Type B pancreatic cell (in vitro differentiated cells): ENCODE measurements around the gene MID1IP1. TPM values are rescaled to one million over a fixed set of nuclear protein-coding genes. Genes with fewer than 3 reads are reported as not detected.

ENCODE experiments used
- DNase-seq: peaks from one replicate; pipeline ENCODE4 v3.0.0; 2021; ENCODE audit warnings: mixed read lengths; ENCODE audit not compliant: unreplicated experiment; ENCODE audit errors: extremely low spot score
- H3K27ac Mint-ChIP-seq: 2 replicates; pipeline ENCODE4 v1.8.0; 2021; ENCODE audit warnings: mild to moderate bottlenecking, mixed read lengths
- H3K27me3 Mint-ChIP-seq: 2 replicates; pipeline ENCODE4 v1.8.0; 2021; ENCODE audit warnings: mixed read lengths
- H3K36me3 Mint-ChIP-seq: 2 replicates; pipeline ENCODE4 v1.8.0; 2021; ENCODE audit warnings: mixed read lengths
- H3K4me1 Mint-ChIP-seq: one replicate; pipeline ENCODE4 v1.8.0; 2021; ENCODE audit warnings: mixed read lengths; ENCODE audit not compliant: unreplicated experiment
- H3K4me3 Mint-ChIP-seq: 2 replicates; pipeline ENCODE4 v1.8.0; 2021; ENCODE audit warnings: mild to moderate bottlenecking, mixed read lengths
- H3K9me3 Mint-ChIP-seq: 2 replicates; pipeline ENCODE4 v1.8.0; 2021; ENCODE audit warnings: mixed read lengths
- CTCF ChIP-seq: fragments of 200-600 bp; sonication (generic); conservative IDR thresholded peaks from 2 replicates; pipeline ENCODE4 v1.5.0; 2021; ENCODE audit warnings: antibody characterized with exemption, mild to moderate bottlenecking
- long read RNA-seq: library from polyadenylated mRNA; unstranded; transcript quantifications from one replicate; pipeline ENCODE4 v2.0.0, GENCODE V29; 2020
- total RNA-seq: library from RNA; stranded (reverse); gene quantifications from 2 replicates; pipeline ENCODE4 v1.2.1, GENCODE V29; 2021; ENCODE audit warnings: low replicate concordance

The MID1IP1 gene
- 40.4 and 43.5 TPM in 2 replicates for total RNA-seq
- long read RNA-seq: 0 reads

GRCh38 chrX:38800981-38801845 is at the start of gene MID1IP1:
MID1IP1 (plus strand) TSS chrX:38801459; CDS start chrX:38804947, 3,488 bp downstream.
- peaks cover 3% of the 10 kb centered on the region for H3K36me3 Mint-ChIP-seq
- H3K27me3 Mint-ChIP-seq: no peaks in the 10 kb centered on the region
- peak within 1 kb of the TSS; percentile 95 for H3K4me3 Mint-ChIP-seq
- H3K4me1 Mint-ChIP-seq: no peaks in the 10 kb centered on the region
- peak; percentile 87 for DNase-seq
- no peak for TF ChIP-seq CTCF
- H3K9me3 Mint-ChIP-seq: peaks cover 6% of the 10 kb centered on the region
- H3K27ac Mint-ChIP-seq: peak within 1 kb of the TSS; percentile 97

- no peak overlapping the region for H3K4me3 Mint-ChIP-seq
- no peaks in the 10 kb centered on the region for H3K36me3 Mint-ChIP-seq
- H3K27ac Mint-ChIP-seq: no peak overlapping the region
- H3K27me3 Mint-ChIP-seq: no peaks in the 10 kb centered on the region
- peaks cover 5% of the 10 kb centered on the region for H3K4me1 Mint-ChIP-seq
- no peaks in the 10 kb centered on the region for H3K9me3 Mint-ChIP-seq
- peak; percentile 82 for TF ChIP-seq CTCF
- no peak for DNase-seq
Measured at GRCh38 chrX:38754102-38754790, 47.0 kb upstream of the MID1IP1 start.

- peaks cover 5% of the 10 kb centered on the region for H3K4me1 Mint-ChIP-seq
- no peak overlapping the region for H3K4me3 Mint-ChIP-seq
- no peaks in the 10 kb centered on the region for H3K36me3 Mint-ChIP-seq
- no peak overlapping the region for H3K27ac Mint-ChIP-seq
- no peak for TF ChIP-seq CTCF
- H3K9me3 Mint-ChIP-seq: no peaks in the 10 kb centered on the region
- no peaks in the 10 kb centered on the region for H3K27me3 Mint-ChIP-seq
- no peak for DNase-seq
Measured at GRCh38 chrX:38754818-38755718, 46.2 kb upstream of the MID1IP1 start.

- Mint-ChIP-seq H3K4me1 (no peaks in the 10 kb centered on the region), H3K4me3 (no peak overlapping the region), H3K27me3 (no peaks in the 10 kb centered on the region), H3K27ac (no peak overlapping the region), H3K36me3 (no peaks in the 10 kb centered on the region), H3K9me3 (peaks cover 5% of the 10 kb centered on the region)
- TF ChIP-seq CTCF: no peak
- no peak for DNase-seq
Measured at GRCh38 chrX:38760883-38761282, 40.4 kb upstream of the MID1IP1 start.

GRCh38 chrX:38768079-38768478 is 33.2 kb upstream of the MID1IP1 start:
- TF ChIP-seq CTCF: peak; percentile 55
- Mint-ChIP-seq H3K36me3 (no peaks in the 10 kb centered on the region), H3K27me3 (no peaks in the 10 kb centered on the region), H3K27ac (no peak overlapping the region), H3K9me3 (no peaks in the 10 kb centered on the region), H3K4me1 (no peaks in the 10 kb centered on the region), H3K4me3 (no peak overlapping the region)
- DNase-seq: no peak
